WI38 (cell line): ENCODE measurements around the gene ZNF219.

Experiments
- H3K4me3 ChIP-seq: 2 replicates; pipeline ENCODE4 v1.5.1; 2011; ENCODE audit warnings: low read depth, mild to moderate bottlenecking, control low read depth, low read length
- CTCF ChIP-seq: IDR thresholded peaks from 2 replicates; pipeline ENCODE4 v1.5.1; 2012; ENCODE audit warnings: low read depth, mild to moderate bottlenecking, control low read depth, low read length

The ZNF219 gene

GRCh38 chr14:21102521-21103410 lies 4.3 kb upstream of the ZNF219 start:
- peak overlapping the region; percentile 70 for H3K4me3 ChIP-seq

GRCh38 chr14:21101802-21102413 lies 3.5 kb upstream of the ZNF219 start:
- no peak for TF ChIP-seq CTCF

More at GRCh38 chr14:21102521-21103410, 4.3 kb upstream of the ZNF219 start:
- no peak for TF ChIP-seq CTCF

GRCh38 chr14:21100931-21101330 lies 2.5 kb upstream of the ZNF219 start, which contains the start of gene TMEM253:
Gene TMEM253 (plus strand): TSS chr14:21101066. CDS start chr14:21101344, 278 bp downstream.
- no peak within 1 kb of the TSS for H3K4me3 ChIP-seq
- no peak for TF ChIP-seq CTCF

More at GRCh38 chr14:21101802-21102413, 3.5 kb upstream of the ZNF219 start:
- no peak overlapping the region for H3K4me3 ChIP-seq

DNA sequence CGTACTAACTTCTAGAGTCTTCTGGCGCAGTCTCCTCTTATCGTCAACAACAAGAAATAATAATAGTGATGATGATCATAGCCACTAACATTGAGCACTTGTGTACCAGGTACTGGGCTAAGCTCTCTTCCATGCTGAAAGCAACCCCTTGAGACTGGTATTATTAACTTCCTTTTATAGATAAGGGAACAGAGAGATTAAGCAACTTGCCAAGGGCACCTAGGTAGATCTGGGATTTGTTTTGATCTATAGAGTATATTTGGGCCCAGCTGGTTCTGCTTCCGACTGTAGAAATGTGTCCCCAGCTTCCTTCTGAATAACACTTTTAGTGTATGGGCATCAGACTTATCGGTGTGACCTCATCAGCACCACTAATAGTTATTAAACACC lies 1.1 kb upstream of the ZNF219 start:
- H3K4me3 ChIP-seq = no peak overlapping the region
- no peak for TF ChIP-seq CTCF

DNA sequence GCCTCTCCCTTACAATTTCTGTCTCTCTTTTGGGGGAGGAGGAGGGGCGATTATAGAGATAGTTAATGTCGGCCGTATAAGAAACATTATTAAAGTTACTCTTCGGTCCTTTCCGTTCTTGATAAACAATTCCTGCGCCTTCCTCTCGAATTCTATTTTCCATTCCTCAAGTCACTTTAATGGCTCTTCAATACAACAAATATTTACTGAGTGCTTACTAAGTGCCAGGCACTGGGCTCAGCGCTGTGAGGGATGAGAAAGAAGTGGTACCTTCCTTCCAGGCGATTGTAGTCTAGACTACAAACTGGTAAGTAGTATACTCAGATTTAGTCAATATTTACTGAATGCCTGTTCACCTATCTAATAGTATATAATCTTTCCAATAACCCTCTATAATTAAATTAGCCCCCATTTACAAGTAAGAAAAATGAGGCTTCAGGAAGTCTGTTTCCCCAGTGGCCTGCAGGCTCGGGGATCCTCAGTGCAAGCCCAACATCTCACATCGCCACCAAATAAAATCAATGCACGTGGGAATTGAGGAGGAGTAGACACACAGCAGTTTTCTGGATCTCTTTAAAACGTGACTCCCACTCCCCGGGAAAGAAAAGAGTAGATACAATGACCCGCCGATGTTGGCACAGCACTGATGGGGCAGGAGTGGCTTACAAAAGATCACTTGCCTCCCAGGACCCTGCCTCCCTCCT lies 589 bp upstream of the ZNF219 start:
- H3K4me3 ChIP-seq = peak overlapping the region; percentile 62
- TF ChIP-seq CTCF = no peak

GRCh38 chr14:21097636-21098075 lies 799 bp downstream of the ZNF219 start:
- TF ChIP-seq CTCF = no peak

More at GRCh38 chr14:21097636-21098075, 799 bp downstream of the ZNF219 start:
- H3K4me3 ChIP-seq = 0 out of 2 replicates have a peak overlapping the region, but pooled peaks have one; percentile 2
